Hematopoietic multipotent progenitor cell treated with erythropoietin and hydrocortisone succinate and interleukin-3 and kit ligand, for 15 days (in vitro differentiated cells): ENCODE data around the gene SPSB1.

Experiments
- DNase-seq: peaks from one replicate; pipeline ENCODE4 v3.0.0-alpha.2; 2015; ENCODE audit warnings: low spot score

SPSB1 gene

DNA sequence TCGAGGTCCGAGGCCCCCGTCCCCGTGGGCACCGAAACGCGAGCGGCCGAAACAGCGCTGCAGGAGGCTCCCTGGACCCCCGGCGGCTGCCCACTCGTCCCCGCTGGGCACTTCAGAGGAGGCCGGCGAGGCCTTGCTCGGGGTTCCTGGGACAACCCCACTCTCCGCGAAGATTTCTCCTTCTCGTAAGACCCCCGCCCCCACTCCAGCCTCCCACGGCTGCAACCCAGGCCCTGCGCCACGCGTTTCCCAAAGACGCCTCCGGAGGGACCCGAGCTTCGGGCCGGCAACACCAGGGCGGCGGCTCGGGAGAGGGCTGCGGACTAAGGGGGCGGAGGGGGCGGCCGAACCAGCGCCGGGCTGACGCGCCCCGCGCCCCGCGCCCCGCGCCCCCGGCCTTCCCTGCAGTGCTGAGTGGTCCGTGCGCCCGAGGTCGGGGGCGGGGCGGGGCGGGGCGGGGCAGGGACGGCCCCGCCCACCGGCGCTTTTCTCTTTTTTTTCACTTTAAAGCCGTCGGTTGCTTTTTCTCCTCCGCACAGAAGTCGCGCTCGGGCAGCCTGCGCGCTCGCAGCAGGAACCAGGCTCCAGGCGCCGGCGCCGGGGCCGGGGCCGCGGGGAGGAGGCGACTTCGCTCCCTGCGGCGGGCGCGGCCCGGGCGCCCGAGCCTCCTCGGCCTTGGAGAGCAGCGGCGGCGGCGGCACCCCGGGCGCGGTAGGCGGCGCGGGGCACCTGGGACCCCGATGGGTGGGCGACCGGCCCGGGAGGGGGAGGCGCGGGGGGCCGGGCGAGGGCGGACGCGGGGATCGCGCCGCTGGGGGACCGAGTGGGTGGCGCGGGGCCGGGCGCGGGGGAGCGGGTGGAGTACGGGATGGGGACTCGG lies at the start of gene SPSB1:
Gene SPSB1 (plus strand): TSS at position 534 of the 880 bp plus-strand sequence. CDS start 62,998 bp downstream, outside the sequence.
- DNase-seq: no peak

DNA sequence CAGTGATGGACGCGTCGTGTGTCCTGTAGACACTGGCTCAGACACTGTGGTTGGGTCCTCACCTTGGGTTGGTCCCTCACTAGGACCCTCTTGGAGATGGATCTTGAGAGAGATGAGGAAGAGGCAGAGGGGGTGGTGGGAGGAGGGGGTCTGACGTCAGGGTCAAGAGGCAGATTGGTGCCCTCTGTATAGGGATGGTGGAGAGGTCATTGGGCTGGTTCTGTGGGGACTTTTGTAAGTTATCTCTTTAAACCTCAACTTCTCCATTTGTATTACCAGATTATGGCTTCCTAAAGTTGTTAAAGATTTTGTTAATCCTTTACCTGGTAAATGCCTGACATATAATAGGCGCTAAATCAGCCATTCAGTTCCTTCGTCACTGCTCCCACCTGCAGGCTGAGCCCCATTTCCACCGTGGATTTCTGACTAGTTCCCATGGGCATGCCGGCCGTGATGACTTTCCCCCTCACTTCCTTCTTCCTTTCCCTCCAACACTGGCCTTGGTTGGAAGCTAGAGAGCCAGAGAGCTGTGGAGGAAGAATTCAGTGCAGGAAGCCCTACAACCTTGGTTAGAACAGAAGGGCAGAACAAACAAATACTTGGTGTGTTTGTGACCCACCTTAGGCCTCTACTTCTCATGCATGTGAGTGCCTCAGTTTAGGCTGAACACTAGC lies 49.5 kb upstream of the SPSB1 start:
- DNase-seq: no peak

DNA sequence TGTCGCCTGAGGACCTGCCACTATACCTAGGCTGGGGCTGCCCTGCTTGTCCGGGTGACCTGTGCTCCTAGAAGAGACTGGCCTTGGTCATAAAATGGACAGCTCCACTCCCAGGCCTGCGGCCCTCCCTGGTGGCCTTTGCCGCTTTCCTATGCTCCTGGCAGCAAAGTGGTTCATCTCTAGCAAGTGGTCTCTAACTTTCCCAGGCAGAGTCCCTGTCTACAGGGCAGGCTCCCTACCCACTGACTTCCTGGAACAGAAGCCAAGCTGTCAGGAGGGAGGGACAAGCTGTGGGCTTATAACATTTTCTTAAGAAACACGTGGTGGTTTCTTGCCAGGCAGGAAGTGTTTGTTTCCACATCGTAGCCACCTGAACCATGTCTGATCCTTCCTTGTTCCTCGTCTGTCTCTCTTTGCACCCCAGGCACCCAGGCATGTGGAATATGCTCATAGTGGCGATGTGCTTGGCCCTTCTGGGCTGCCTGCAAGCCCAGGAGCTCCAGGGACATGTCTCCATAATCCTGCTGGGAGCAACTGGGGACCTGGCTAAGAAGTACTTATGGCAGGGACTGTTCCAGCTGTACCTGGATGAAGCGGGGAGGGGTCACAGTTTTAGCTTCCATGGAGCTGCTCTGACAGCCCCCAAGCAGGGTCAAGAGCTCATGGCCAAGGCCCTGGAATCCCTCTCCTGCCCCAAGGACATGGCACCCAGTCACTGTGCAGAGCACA lies 48.0 kb upstream of the SPSB1 start:
- no peak for DNase-seq

DNA sequence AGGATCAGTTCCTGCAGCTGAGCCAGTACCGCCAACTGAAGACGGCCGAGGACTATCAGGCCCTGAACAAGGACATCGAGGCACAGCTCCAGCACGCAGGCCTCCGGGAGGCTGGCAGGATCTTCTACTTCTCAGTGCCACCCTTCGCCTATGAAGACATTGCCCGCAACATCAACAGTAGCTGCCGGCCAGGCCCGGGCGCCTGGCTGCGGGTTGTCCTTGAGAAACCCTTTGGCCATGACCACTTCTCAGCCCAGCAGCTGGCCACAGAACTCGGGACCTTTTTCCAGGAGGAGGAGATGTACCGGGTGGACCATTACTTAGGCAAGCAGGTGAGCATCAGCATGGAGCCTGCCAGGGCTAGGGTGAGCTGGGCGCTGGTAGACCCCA lies 47.5 kb upstream of the SPSB1 start:
- DNase-seq: no peak

DNA sequence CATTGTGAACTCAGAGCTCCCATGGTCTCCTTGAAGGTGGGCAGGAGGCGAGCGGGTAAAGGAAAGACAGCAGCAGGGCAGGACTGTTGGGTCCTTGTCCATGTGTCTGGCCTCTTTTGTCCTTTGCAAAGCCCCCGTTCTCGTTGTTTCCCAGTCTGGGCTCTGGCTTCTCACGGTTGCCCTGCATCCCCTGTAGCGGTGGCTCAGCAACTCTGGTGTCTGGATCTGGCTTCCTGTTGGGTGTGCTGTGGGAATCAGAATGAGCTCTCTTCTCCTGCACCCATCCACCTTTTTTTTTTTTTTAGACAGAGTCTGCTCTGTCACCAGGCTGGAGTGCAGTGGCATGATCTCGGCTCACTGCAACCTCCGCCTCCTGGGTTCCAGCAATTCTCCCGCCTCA lies 47.0 kb upstream of the SPSB1 start:
- DNase-seq: no peak

DNA sequence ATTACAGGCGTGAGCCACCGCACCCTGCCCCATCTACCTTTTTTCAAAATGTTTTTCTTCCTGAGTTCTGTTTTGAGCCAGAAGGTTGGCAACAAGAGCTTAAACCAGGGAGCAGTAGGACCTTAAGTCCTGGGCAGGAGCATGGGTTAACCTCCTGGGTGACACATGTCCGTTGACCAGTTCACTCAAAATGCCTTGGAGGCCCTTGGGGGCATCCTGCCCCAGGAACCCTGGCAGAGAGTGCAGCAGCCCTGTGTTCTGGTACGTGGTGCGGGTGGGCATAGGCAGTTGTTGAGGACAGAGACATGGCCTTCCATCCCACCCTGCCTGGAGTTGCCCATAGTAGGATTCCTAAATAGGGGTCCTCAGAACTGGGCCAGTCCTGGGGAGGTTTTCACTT lies 46.5 kb upstream of the SPSB1 start:
- DNase-seq: no peak

DNA sequence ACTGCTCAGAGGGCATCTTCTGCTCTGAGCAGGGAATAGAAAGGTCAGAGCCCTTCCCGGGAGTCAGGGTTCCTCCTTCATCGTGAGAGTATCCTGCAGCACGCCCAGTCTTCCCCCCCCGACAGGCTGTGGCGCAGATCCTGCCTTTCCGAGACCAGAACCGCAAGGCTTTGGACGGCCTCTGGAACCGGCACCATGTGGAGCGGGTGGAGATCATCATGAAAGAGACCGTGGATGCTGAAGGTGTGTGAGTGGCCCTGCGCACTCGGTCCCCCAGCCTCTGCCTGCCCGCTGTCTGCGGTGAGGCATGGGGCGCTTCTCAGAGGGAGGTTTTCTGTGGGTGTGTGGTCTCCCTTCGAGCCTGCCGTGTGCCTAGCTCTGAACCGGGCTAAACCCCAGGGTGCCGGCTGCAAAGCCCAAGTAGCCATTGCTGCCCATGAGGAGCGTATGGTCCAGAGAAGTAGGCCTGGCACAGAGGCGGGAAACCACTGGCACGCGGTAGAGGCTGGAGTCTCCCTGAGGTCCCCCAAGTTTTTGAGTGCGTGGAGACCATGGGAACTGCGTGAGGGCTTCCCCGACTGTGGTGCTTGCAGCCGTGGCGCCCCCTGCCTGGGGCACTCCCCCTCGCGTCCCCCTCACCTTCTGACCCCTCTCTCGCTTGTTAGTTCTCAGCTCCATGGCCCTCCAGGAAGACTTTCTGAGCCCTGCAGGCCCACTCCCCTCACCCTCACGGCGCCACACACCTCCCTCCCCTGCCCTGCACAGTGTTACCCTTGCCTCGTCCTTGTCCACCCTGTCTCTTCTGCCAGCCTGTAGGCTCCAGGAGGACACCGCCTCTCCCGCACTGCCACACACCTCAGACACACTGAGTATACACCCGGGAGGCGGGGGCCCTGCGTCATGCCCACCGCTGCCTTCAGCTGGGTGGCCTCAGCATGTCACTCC lies 45.6 kb upstream of the SPSB1 start:
- DNase-seq: no peak

DNA sequence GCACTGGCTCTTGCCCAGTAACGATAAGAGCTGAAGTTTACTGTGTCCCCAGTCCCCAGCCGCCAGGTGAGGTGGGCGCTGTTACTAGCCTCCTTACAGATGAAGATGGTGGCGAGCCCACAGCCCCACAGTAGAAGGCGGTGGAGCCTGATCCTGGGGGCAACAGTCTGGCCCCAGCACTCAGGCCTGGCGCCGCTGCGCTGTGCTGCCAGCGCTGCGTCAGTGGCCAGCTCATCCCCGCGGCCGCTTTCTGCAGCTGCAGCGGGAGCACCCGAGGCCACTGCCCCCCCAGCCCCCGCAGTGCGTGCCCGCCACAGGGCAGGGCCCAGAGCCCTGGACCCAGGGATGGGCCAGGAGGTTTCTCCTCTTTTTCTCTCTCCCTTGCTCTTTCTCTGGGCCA lies 44.8 kb upstream of the SPSB1 start:
- DNase-seq: no peak

DNA sequence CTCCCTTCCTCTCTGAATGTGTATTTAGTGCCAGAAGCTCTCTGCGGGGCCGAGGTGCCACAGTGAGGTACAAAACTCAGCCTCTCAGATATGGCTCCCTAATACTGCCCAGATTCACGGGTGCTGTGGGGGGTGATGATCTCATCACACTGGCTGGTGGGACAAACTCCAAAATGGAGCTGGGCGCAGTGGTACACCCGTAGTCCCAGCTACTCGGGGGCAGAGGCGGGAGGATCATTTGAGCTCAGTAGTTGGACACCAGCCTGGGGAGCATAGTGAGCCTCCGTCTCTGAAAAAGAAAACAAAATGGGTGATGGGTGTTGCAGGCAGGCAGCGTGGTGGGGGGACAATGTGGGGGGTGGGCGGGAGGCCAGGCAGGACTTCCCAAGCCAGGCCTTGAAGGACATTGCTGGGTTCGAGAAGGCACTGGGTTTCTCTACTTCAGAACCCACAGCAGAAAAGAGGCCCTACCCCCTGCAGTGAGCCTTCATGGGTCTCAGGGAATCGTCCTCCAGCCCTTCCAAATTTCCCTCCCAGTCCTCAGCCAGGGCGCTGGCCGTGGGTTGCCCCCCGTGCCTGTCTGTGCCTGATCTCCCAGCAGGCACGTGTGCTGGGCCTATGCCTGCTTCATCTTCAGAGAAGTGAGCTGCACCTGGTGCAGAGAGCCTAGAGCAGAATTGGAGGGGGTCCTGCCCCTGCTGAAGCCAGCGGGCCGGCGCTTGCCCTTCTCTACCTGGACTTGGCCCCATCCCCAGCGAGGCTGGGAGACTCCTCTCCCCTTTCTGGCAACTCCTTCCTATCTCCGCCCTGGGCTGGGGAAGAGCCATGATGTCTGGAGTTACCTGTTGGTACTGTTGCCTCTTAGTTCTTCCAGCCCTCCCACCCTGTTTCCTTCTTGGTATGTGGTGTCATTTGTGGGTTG lies 44.1 kb upstream of the SPSB1 start:
- DNase-seq: no peak

DNA sequence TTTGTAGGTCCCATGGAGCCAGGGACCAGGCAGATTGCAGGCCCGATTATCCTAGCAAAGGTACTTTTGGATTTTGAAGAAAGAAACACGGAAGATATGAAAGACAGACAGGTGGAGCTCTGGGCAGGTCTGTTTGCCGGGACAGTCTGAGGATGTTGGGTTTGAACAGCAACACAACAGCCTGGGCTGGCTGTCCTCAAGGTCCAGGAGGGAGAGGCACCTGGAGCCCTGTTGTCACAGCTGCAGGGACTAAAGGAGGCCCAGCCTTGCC lies 43.5 kb upstream of the SPSB1 start:
- DNase-seq: no peak

DNA sequence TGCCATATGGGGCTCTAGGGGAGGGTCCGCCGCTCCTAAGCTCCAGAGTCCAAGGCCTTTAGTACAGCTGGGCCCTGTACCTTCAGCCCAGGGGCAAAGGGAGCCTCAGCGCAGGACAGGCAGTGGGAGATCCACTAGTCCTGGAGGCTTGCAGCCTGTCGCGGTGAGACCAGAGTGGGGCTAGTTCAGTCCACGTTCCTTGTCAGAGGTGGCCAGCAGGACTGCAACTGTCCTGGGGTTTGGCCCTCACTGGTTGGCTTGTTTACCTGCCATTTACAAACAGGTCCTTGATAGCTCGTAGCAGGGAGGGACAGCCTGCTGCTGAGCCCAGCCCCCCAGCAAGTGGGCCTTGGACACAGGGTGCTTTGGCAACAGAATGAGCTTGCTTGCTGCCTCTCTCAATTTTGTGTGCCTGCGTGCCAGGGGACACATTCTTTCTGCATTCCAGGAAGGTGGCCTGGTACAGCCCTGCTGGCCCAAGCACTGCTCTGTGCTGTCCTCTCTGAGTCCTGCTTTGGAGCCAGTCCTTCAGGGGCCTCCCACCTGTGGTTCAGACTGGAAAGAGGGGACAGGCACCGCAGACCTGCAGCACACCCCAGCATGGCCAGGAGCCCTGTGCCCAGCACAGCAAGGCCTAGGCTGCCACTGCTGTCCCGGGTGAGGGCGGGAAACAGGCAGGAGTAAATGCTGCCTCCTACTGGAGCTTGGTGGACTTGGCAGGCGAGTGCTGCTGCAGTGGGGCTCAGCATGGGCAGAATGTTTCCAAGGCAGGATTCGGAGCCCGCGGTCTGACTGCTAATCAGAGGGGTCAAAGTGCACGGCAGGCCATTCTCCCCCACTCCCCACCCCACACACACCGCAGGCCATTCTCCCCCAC lies 42.9 kb upstream of the SPSB1 start:
- no peak for DNase-seq

DNA sequence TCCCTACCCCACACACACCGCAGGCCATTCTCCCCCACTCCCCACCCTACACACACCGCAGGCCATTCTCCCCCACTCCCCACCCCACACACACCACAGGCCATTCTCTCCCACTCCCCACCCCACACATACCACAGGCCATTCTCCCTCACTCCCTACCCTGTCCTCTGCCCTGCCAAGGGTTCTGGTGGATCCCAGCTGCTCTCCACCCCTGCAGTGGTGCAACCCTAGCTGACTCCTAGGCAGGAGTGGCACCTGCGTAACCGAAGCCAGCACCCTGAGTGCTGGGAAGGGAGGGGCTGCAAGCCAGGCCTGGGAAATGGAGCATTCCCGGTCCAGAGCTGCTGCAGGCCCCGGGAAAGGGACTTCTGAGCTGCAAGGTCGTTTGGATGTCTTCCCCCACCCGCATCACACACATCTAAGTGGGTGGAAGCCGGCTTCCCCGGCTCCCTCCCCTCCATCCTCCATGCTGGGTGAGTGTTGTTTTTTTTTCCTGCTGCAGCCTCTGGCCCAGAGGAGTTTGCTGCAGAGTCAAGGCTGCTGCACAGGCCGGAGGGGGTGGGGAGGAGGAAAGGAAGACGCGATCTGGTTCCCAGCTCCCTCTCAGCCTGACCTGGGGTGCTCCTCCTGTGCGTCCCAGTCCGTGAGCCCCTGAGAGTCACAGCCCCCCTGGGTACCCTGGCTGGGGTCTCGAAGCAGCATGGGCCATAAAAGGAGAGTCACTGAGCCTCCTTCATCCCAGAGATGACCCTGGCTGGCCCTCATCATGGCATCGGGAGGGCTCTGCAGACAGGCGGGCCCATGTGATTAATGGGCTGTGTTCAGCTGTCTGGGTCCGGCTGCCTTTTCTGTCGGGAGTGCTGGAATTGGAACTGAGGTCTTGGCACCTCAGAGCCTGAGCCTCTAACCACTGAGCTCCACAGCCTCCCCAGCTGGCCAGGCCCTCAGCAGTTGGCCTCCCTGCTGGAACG lies 42.0 kb upstream of the SPSB1 start:
- no peak for DNase-seq

DNA sequence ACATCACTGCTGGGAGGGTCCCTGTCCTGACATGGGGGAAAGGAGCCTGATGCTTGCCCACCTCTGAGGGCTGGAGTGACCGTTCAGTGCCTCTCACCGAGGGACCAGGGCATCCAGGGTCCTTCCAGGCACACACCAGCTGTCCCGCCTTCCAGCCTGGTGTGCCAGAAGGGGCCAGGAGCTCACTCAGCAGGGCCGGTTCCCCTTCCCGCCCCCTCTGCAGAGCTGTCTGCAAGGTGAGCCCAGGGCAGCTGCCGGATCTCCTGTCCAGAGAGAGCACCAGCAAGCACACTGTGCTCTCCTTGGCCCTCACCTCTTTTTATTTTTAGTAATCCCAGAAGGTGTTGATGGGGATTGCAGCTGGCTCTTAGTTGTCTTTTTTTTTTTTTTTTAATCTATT lies 41.2 kb upstream of the SPSB1 start:
- DNase-seq: no peak

DNA sequence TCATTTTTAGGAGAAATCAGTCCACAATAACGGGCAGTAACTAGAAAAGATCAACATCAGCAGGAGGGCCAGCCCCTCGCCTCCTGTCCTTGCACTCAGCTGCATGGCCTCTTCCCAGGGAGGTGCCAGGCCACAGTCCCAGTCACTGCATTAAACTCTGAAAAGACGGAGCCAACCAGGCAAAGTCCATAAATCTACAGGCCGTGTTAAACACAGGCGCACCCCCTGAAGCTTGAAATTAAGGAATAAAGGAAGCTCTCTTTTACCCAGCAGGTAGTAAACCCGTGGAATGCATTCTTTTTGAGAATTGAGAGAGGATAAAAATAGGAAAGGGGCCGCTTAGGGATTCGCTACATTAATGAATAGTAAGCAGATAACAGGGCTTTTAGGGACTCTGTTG lies 39.7 kb upstream of the SPSB1 start:
- DNase-seq: no peak

DNA sequence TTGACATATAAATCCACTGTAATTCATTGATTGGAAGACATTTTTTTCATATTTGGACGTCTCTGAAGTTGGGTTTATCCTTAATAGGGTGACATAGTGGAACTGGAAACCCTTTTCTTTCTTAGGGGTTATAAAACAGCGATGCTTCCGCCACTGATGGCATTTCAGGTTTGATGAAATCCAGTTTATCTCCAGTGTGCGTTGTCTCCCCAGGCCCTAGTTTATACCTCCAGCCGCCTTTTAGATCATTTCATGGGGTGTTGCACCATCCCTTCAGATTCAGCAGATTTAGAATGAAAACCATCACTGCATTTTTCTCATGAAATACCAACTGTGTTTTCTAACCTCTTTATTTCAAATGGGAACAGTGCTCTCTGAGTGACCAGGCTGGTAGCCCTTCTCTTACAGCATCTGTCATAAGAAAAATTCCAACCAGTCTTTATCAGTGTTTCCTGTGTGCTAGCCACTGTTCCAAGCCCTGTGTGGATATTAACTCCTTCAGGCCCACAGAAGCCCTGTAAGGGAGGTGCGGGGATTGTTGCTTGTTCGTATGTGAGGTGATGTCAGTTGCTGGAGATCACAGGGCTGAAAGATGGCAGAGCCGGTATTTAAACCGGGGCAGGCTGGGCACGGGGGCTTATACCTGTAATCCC lies 39.1 kb upstream of the SPSB1 start:
- no peak for DNase-seq

DNA sequence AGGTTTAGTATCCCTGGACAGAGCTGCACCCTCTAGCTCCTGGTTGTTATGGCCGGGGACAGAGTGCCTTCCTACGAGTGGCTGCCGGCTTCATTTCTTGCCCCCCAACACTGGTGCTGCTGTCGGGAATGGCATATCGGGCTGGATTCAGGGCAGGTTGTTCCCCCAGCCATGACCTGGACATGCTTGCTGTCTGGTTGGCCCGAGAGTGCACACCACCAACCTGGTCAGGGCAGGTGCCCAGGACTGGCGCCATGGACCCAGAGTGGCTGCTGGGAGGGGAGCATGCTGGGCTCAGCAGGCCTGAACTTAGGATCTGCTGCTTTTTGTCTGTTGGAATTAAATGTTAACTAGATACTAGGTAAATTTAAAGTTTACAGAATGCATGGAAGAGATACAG lies 36.4 kb upstream of the SPSB1 start:
- DNase-seq: no peak

DNA sequence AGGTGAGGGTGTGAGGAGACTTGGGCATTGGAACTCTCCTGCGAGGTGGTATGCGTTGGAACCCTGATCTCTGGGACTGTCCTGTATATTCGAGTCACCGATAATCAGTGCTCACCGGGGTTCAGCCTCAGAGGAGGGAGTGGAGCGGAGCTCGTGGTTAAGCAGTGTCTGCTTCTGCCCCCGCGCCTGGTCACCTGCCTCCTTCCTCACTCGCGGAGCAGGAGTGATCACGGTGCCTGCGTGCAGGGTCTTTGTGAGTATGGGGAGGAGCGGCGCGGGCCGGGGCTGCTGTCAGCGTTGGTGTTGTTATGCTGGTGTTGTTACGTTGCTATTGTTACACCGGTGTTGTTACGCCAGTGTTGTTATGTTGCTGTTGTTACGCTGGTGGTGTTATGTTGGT lies 34.8 kb upstream of the SPSB1 start:
- no peak for DNase-seq

DNA sequence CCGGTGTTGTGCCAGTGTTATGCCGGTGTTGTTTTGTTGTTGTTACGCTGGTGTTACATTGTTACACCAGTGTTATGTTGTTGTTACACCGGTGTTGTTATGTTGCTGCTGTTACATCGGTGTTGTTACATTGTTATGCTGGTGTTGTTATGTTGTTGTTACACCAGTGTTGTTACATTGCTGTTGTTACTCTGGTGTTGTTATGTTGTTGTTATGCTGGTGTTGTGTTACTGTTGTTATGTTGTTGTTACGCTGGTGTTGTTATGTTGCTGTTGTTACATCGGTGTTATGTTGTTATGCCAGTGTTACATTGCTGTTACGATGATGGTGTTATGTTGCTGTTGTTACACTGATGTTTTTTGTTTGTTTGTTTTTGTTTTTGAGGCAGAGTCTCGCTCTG lies 34.1 kb upstream of the SPSB1 start:
- no peak for DNase-seq
